OCI-LY7 (cell line): ENCODE measurements around the gene COL4A3. TPM values are rescaled to one million over a fixed set of nuclear protein-coding genes. Genes with fewer than 3 reads are reported as not detected.

ENCODE experiments used
- BruUV-seq: library from RNA; stranded (reverse); fragments of 400-500 nt; replicated peaks from 2 replicates; lab custom pipeline; 2021; lab: Mats Ljungman, UMichigan
- CTCF ChIA-PET: fragments of 300-600 bp; sonication (Branson Sonifier 250); formaldehyde crosslinking; loops from one replicate; lab custom pipeline; 2022; ENCODE audit warnings: antibody characterized with exemption; ENCODE audit not compliant: unreplicated experiment; lab: Charles Lee
- POLR2A ChIA-PET: fragments of 300-600 bp; sonication (Branson Sonifier 250); formaldehyde crosslinking; loops from one replicate; lab custom pipeline; 2022; ENCODE audit warnings: antibody characterized with exemption; lab: Charles Lee
- DNase-seq: peaks from one replicate; pipeline ENCODE4 v3.0.0-alpha.2; 2015; ENCODE audit warnings: low spot score
- H2AFZ ChIP-seq: fragments of 200-600 bp; sonication (generic), shearing (Covaris generic); 2 replicates; pipeline ENCODE4 v1.6.1; 2014; ENCODE audit warnings: mild to moderate bottlenecking, antibody characterized with exemption, low read length, moderate library complexity
- H3K27ac ChIP-seq: fragments of 200-600 bp; sonication (generic); 2 replicates; pipeline ENCODE4 v1.5.1; 2014; ENCODE audit warnings: mixed run types, low read depth, mild to moderate bottlenecking, moderate library complexity, low read length, inconsistent platforms; ENCODE audit not compliant: poor library complexity, severe bottlenecking
- H3K36me3 ChIP-seq: fragments of 200-600 bp; sonication (generic); 2 replicates; pipeline ENCODE4 v1.6.1; 2014; ENCODE audit warnings: mild to moderate bottlenecking, antibody characterized with exemption, low read length, moderate library complexity, mixed read lengths; ENCODE audit not compliant: insufficient read depth
- H3K4me1 ChIP-seq: fragments of 200-600 bp; sonication (generic); 2 replicates; pipeline ENCODE4 v1.5.1; 2014; ENCODE audit warnings: mild to moderate bottlenecking, low read length; ENCODE audit not compliant: insufficient read depth, poor library complexity, severe bottlenecking
- H3K4me2 ChIP-seq: fragments of 200-600 bp; sonication (generic); 2 replicates; pipeline ENCODE4 v1.6.1; 2014; ENCODE audit warnings: mild to moderate bottlenecking, low read length
- H3K4me3 ChIP-seq: fragments of 200-600 bp; sonication (generic); 2 replicates; pipeline ENCODE4 v1.5.1; 2014; ENCODE audit warnings: mild to moderate bottlenecking, low read depth, low read length; ENCODE audit not compliant: poor library complexity, severe bottlenecking
- H3K79me2 ChIP-seq: fragments of 200-600 bp; sonication (generic); 2 replicates; pipeline ENCODE4 v1.6.1; 2016; ENCODE audit warnings: low read depth, mild to moderate bottlenecking, low read length, moderate library complexity, mixed read lengths; ENCODE audit not compliant: insufficient read depth
- H3K9me2 ChIP-seq: fragments of 200-600 bp; sonication (generic); 2 replicates; pipeline ENCODE4 v1.6.1; 2016; ENCODE audit warnings: mild to moderate bottlenecking, low read length, mixed read lengths; ENCODE audit not compliant: insufficient read depth
- H3K9me3 ChIP-seq: fragments of 200-600 bp; sonication (generic); 2 replicates; pipeline ENCODE4 v1.6.1; 2014; ENCODE audit warnings: mild to moderate bottlenecking, mixed run types, low read length, mixed read lengths
- H4K20me1 ChIP-seq: fragments of 200-600 bp; sonication (generic); 2 replicates; pipeline ENCODE4 v1.6.1; 2014; ENCODE audit warnings: mild to moderate bottlenecking, antibody characterized with exemption, low read length, moderate library complexity, mixed read lengths; ENCODE audit not compliant: insufficient read depth
- EZH2phosphoT487 ChIP-seq: fragments of 200-600 bp; sonication (generic); IDR thresholded peaks from 2 replicates; pipeline ENCODE4 v1.6.1; 2018; ENCODE audit warnings: low read depth, borderline replicate concordance, mild to moderate bottlenecking, mixed run types, antibody characterized with exemption, low read length, moderate library complexity, mixed read lengths
- intact Hi-C: fragments of 100-400 bp; cut with micrococcal nuclease; formaldehyde crosslinking; loops from one replicate; pipeline ENCODE4 v1.10.0; 2022; ENCODE audit not compliant: unreplicated experiment
- total RNA-seq, 2 experiments: library from RNA; depleted of rRNA in 1 of 2; stranded (reverse); fragments of >200 nt in 1 of 2; shearing (Covaris generic) in 1 of 2; gene quantifications; 2 replicates each; pipeline ENCODE4 v1.2.3, GENCODE V29; 2014 to 2022
- TF ChIP-seq, protein P1 (sequence below): fragments of 200-600 bp; sonication (generic); conservative IDR thresholded peaks from 2 replicates; pipeline ENCODE4 v1.5.1; 2014; ENCODE audit warnings: mild to moderate bottlenecking, antibody characterized with exemption, low read length, moderate library complexity, mixed read lengths

Gene COL4A3
- total RNA-seq, 2 experiments from 2014 or later = 0.06 to 10.9 TPM

DNA sequence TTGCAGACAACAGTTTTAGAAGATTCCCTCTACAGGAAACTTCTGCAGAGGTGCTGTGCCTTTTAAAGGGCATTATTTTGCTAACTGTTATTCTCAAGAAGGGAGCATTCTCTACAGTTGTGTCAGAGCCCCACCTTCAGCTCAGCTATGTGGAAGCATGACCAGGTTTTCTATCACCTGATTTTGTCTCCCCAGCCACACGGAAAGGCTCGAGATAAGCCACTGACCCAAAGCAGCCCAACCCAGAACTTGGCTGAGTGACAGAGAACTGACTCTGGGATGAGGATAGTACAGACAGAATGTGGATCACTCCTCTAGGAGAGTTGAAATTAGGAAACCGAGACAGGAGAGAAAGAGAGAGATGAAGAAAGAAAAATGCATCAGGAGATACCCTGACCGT is 11.1 kb upstream of the COL4A3 start:
- intact Hi-C loops = no loop called here
- no peak for DNase-seq
- no peaks in the 10 kb centered on the region for H3K9me2 ChIP-seq
- H3K36me3 ChIP-seq = no peaks in the 10 kb centered on the region
- ChIA-PET CTCF (no interaction called here), POLR2A (no interaction called here)
- H3K9me3 ChIP-seq = no peaks in the 10 kb centered on the region
- no peak overlapping the region for H2AFZ ChIP-seq
- no peak overlapping the region for H3K4me2 ChIP-seq
- no peaks in the 10 kb centered on the region for H3K4me1 ChIP-seq
- H4K20me1 ChIP-seq = no peaks in the 10 kb centered on the region
- TF ChIP-seq, protein P1, sequence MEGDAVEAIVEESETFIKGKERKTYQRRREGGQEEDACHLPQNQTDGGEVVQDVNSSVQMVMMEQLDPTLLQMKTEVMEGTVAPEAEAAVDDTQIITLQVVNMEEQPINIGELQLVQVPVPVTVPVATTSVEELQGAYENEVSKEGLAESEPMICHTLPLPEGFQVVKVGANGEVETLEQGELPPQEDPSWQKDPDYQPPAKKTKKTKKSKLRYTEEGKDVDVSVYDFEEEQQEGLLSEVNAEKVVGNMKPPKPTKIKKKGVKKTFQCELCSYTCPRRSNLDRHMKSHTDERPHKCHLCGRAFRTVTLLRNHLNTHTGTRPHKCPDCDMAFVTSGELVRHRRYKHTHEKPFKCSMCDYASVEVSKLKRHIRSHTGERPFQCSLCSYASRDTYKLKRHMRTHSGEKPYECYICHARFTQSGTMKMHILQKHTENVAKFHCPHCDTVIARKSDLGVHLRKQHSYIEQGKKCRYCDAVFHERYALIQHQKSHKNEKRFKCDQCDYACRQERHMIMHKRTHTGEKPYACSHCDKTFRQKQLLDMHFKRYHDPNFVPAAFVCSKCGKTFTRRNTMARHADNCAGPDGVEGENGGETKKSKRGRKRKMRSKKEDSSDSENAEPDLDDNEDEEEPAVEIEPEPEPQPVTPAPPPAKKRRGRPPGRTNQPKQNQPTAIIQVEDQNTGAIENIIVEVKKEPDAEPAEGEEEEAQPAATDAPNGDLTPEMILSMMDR = no peak
- no peak for TF ChIP-seq EZH2phosphoT487
- H3K27ac ChIP-seq = no peak overlapping the region
- H3K4me3 ChIP-seq = no peak overlapping the region
- no peaks in the 10 kb centered on the region for H3K79me2 ChIP-seq
- no TSS peak for BruUV-seq

DNA sequence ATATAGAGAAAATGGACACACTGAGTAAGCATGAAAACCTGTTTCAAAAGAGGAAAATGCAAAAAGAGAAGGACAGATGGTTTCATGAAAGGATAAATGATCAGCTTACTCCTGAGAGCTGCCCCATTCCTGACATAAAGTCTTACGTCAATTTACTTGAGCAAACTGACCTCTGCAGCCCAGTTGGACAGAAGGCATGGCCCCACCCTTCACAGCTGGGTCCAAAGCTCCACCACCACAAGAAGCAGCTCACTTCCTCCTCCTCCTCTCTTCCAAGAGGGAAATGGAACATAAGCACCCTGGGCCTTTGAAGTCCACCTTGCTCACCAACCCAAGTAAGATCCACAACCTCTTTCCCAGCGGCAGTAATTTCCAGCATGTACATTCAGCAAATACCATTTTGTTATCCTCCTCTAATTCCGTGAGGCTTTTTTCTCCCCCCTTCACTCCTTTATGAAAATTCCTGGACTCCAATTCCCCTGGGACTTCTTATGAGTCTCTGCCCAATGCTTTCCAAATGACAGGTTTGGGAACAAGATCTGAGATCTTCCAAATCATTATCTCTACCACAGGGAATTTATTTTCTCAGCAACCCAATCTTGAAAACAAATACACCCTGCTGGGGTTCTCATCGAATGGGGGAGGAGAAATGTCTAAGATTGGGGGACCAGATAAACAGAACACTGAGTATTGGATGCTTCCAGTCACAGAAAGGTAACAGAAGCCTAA is 10.5 kb upstream of the COL4A3 start:
- TF ChIP-seq, protein P1 = no peak
- TF ChIP-seq EZH2phosphoT487 = no peak
- Histone ChIP-seq H4K20me1 (no peaks in the 10 kb centered on the region), H3K9me3 (no peaks in the 10 kb centered on the region), H3K4me1 (no peaks in the 10 kb centered on the region), H3K27ac (no peak overlapping the region), H2AFZ (no peak overlapping the region), H3K79me2 (no peaks in the 10 kb centered on the region), H3K9me2 (no peaks in the 10 kb centered on the region), H3K36me3 (no peaks in the 10 kb centered on the region), H3K4me3 (no peak overlapping the region), H3K4me2 (no peak overlapping the region)
- BruUV-seq = no TSS peak
- ChIA-PET CTCF (no interaction called here), POLR2A (interaction anchor here (1.0 kb wide), 1 partner anchor 10 kb away, joined by 3 read pairs; no protein-coding TSS in a partner anchor)
- DNase-seq = no peak
- intact Hi-C loops = no loop called here

DNA sequence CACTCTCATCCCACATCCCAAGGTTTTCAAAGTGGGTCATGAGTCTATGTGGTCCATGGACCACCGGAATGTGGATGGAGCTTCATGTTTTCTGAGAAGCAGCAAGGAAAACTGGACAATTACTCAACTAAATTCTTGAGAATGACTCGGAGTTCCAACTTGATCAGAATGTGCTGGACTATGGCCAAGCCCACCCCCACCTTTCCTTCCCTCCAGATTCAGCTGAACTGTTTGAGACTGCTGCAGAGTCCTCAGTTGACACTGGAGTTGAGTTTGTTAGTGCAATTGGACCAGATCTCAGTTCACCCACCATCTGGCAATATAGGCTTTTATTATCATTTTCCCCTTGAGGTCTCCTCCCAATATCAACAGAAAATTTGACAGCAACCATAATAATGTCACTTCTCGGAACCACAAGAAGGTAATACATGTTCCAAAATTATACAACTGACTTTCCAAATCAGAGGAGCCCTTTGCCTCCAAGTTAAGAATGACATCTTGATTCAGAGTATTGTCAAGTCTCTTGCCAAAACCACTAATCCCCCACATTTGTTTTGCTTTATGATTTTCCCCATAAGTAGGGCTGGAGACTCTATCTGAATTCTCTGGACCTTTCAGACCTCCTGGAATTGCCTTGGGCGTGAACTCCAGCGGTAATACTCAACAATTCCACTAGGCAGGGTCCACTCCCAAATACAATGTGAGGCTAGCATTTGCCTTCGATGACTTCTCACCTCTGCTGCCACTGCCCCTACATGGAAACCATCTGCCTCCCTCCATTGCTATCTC is 9.2 kb upstream of the COL4A3 start:
- no peak overlapping the region for H3K27ac ChIP-seq
- TF ChIP-seq EZH2phosphoT487 = no peak
- TF ChIP-seq, protein P1 = no peak
- H2AFZ ChIP-seq = no peak overlapping the region
- H3K9me2 ChIP-seq = no peaks in the 10 kb centered on the region
- H3K4me2 ChIP-seq = no peak overlapping the region
- no TSS peak for BruUV-seq
- no peak overlapping the region for H3K4me3 ChIP-seq
- CTCF ChIA-PET = no interaction called here
- H3K4me1 ChIP-seq = no peaks in the 10 kb centered on the region
- no peaks in the 10 kb centered on the region for H3K79me2 ChIP-seq
- H3K36me3 ChIP-seq = no peaks in the 10 kb centered on the region
- H4K20me1 ChIP-seq = no peaks in the 10 kb centered on the region
- POLR2A ChIA-PET = interaction anchor here (0.6 to 1.0 kb wide), 3 partner anchors 8 to 90 kb away, joined by 3 read pairs; partner anchors contain the start of gene COL4A3
- H3K9me3 ChIP-seq = no peaks in the 10 kb centered on the region
- no peak for DNase-seq
- intact Hi-C loops = no loop called here
